ENCODE results near the gene ACTN2.

ACTN2 gene

GRCh38 chr1:236761397-236762132, 75.3 kb downstream of the ACTN2 start:
- DNase-seq (ENCODE audit: low read depth, low spot score) = no peak
- H3K4me3 ChIP-seq (ENCODE audit: low read length) = no peak overlapping the region

GRCh38 chr1:236762410-236762809, 76.1 kb downstream of the ACTN2 start:
- DNase-seq (ENCODE audit: low read depth, low spot score) = no peak

GRCh38 chr1:236765831-236766230, 79.5 kb downstream of the ACTN2 start:
- no peak overlapping the region for H3K4me3 ChIP-seq (ENCODE audit: low read length)
- no peak for DNase-seq (ENCODE audit: low read depth, low spot score)

More at GRCh38 chr1:236762410-236762809, 76.1 kb downstream of the ACTN2 start:
- H3K4me3 ChIP-seq (ENCODE audit: low read length) = no peak overlapping the region

GRCh38 chr1:236766506-236766905, 80.2 kb downstream of the ACTN2 start:
- H3K4me3 ChIP-seq (ENCODE audit: low read length) = no peak overlapping the region
- no peak for DNase-seq (ENCODE audit: low read depth, low spot score)

GRCh38 chr1:236767276-236767675, 81.0 kb downstream of the ACTN2 start:
- no peak overlapping the region for H3K4me3 ChIP-seq (ENCODE audit: low read length)
- DNase-seq (ENCODE audit: low read depth, low spot score) = no peak

- no peak for DNase-seq (ENCODE audit: low read depth, low spot score)
- no peak overlapping the region for H3K4me3 ChIP-seq (ENCODE audit: low read length)
Observed at GRCh38 chr1:236768601-236769000, 82.3 kb downstream of the ACTN2 start.

GRCh38 chr1:236773919-236774318, 87.6 kb downstream of the ACTN2 start:
- no peak overlapping the region for H3K4me3 ChIP-seq (ENCODE audit: low read length)
- DNase-seq (ENCODE audit: low read depth, low spot score) = no peak

- no peak for DNase-seq (ENCODE audit: low read depth, low spot score)
- no peak overlapping the region for H3K4me3 ChIP-seq (ENCODE audit: low read length)
Observed at GRCh38 chr1:236774926-236775325, 88.6 kb downstream of the ACTN2 start.

GRCh38 chr1:236779312-236779711, 93.0 kb downstream of the ACTN2 start:
- no peak for DNase-seq (ENCODE audit: low read depth, low spot score)
- H3K4me3 ChIP-seq (ENCODE audit: low read length) = no peak overlapping the region

GRCh38 chr1:236785477-236785876, 99.2 kb downstream of the ACTN2 start:
- no peak overlapping the region for H3K4me3 ChIP-seq (ENCODE audit: low read length)

GRCh38 chr1:236786453-236786852, 100.2 kb downstream of the ACTN2 start:
- no peak overlapping the region for H3K4me3 ChIP-seq (ENCODE audit: low read length)
- DNase-seq (ENCODE audit: low read depth, low spot score) = no peak

More at GRCh38 chr1:236785477-236785876, 99.2 kb downstream of the ACTN2 start:
- DNase-seq (ENCODE audit: low read depth, low spot score) = no peak

- H3K4me3 ChIP-seq (ENCODE audit: low read length) = peak overlapping the region; percentile 72
- DNase-seq (ENCODE audit: low read depth, low spot score) = no peak
Observed at GRCh38 chr1:236794585-236795034, 108.3 kb downstream of the ACTN2 start.

- peak; percentile 98 for DNase-seq (ENCODE audit: low read depth, low spot score)
- peak within 1 kb of the TSS; percentile 72 for H3K4me3 ChIP-seq (ENCODE audit: low read length)
Observed at GRCh38 chr1:236795035-236795756, 108.9 kb downstream of the ACTN2 start, which contains the start of gene MTR. Gene MTR (plus strand): TSS chr1:236795292. CDS start chr1:236795704, 412 bp downstream.

- DNase-seq (ENCODE audit: low read depth, low spot score) = peak; percentile 6
- H3K4me3 ChIP-seq (ENCODE audit: low read length) = peak overlapping the region; percentile 72
Observed at GRCh38 chr1:236795757-236796667, 109.7 kb downstream of the ACTN2 start.

- DNase-seq (ENCODE audit: low read depth, low spot score) = no peak
- no peak overlapping the region for H3K4me3 ChIP-seq (ENCODE audit: low read length)
Observed at GRCh38 chr1:236799001-236799400, 112.7 kb downstream of the ACTN2 start.

- no peak overlapping the region for H3K4me3 ChIP-seq (ENCODE audit: low read length)
- DNase-seq (ENCODE audit: low read depth, low spot score) = no peak
Observed at GRCh38 chr1:236800002-236800620, 113.8 kb downstream of the ACTN2 start.

- no peak for DNase-seq (ENCODE audit: low read depth, low spot score)
- no peak overlapping the region for H3K4me3 ChIP-seq (ENCODE audit: low read length)
Observed at GRCh38 chr1:236800623-236801022, 114.3 kb downstream of the ACTN2 start.

- H3K4me3 ChIP-seq (ENCODE audit: low read length) = no peak overlapping the region
- no peak for DNase-seq (ENCODE audit: low read depth, low spot score)
Observed at GRCh38 chr1:236802264-236802663, 116.0 kb downstream of the ACTN2 start.

- no peak overlapping the region for H3K4me3 ChIP-seq (ENCODE audit: low read length)
- no peak for DNase-seq (ENCODE audit: low read depth, low spot score)
Observed at GRCh38 chr1:236806634-236807033, 120.3 kb downstream of the ACTN2 start.
